Measurements from ENCODE around the gene GRAMD1A.

GRCh38 chr19:34959021-34959420 is 41.1 kb upstream of the GRAMD1A start:
- TF ChIP-seq CSRNP3 (CRISPR knock-in tag; IDR thresholded peaks at IDR 0.05) (no peak), ZNF70 (CRISPR knock-in tag; IDR thresholded peaks at IDR 0.05) (no peak), POU6F1 (CRISPR knock-in tag; IDR thresholded peaks at IDR 0.05; ENCODE audit: borderline replicate concordance, low read depth) (no peak), ZFP30 (CRISPR knock-in tag; IDR thresholded peaks at IDR 0.05) (no peak), ZNF8 (CRISPR knock-in tag; IDR thresholded peaks at IDR 0.05) (no peak), ARNTL (CRISPR knock-in tag; IDR thresholded peaks at IDR 0.05; ENCODE audit: borderline replicate concordance, low read depth) (no peak), ZFP3 (CRISPR knock-in tag; IDR thresholded peaks at IDR 0.05) (no peak), RARB (CRISPR knock-in tag; IDR thresholded peaks at IDR 0.05) (no peak), BACH2 (CRISPR knock-in tag; IDR thresholded peaks at IDR 0.05; ENCODE audit: borderline replicate concordance) (no peak), PATZ1 (CRISPR knock-in tag; IDR thresholded peaks at IDR 0.05; ENCODE audit: borderline replicate concordance) (no peak), TSHZ2 (CRISPR knock-in tag; IDR thresholded peaks at IDR 0.05) (no peak)
